ENCODE results near the gene FCN2. TPM values are rescaled to one million over a fixed set of nuclear protein-coding genes. Genes with fewer than 3 reads are reported as not detected.

Gene FCN2
- total and polyA plus RNA-seq, 2 of the 13 experiments (the other 11 are each of a cell fraction or from before 2014, with no cell fraction given), result not detected

DNA sequence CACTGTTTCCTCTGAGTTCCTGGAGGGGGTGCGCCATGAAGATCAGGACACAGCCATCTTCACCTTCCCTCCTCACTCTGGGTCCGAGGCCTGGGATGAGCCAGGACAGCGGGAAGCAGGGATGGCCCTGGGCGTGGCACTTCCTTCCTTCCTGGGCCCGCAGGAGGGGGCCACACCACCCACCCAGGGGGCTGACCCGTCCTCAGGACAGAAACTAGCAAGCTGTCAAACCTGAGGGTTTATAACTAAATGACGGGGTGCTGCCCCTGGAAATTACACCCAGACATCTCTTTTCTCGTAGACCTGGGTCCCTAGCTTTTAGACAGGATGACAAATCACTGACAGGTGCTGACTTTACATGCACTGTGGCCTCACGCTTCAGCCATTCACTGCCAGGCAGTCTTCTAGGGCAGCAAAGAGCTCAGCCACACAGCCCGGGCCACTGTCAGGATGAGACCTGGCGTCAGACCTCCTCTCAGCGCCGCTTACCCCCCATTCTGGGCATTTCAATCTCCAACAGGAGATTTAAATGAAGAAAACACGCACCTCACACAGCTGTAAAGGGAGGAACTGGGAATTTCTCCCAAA is 8.1 kb downstream of the FCN2 start:
- Histone ChIP-seq H3K4me2 (ENCODE audit: low read depth, low read length) (no peak overlapping the region), H3K36me3 (replicated peaks in 1 of 2; ENCODE audit: control insufficient read depth in 1 of 2, insufficient read depth in 2 of 2, low read length in 2 of 2) (no peaks in the 10 kb centered on the region), H3K9me3 (ENCODE audit: low read length) (no peaks in the 10 kb centered on the region), H3K4me1 (ENCODE audit: insufficient read depth, low read length) (no peaks in the 10 kb centered on the region), H3K79me2 (ENCODE audit: insufficient read depth, low read length) (no peaks in the 10 kb centered on the region), H3K4me3 (replicated peaks in 1 of 3; ENCODE audit: insufficient read depth in 1 of 3, low read depth in 2 of 3, low read length in 3 of 3) (no peak overlapping the region), H3K27ac (ENCODE audit: extremely low read length, insufficient read depth, low read length) (no peak overlapping the region), H3K9ac (ENCODE audit: insufficient read depth, low read depth, low read length) (no peak overlapping the region), H2AFZ (ENCODE audit: low read length) (no peak overlapping the region), H3K27me3 (ENCODE audit: control insufficient read depth in 1 of 2, insufficient read depth in 2 of 2, low read length in 2 of 2) (peaks cover 5 to 66% of the 10 kb centered on the region in 2 experiments), H4K20me1 (ENCODE audit: insufficient read depth, low read length) (no peaks in the 10 kb centered on the region)
- FAIRE-seq (no peak), DNase-seq (ENCODE audit: low spot score) (no peak), ATAC-seq (no peak)
- POLR2A ChIA-PET, result no interaction called here
- no peak for TF ChIP-seq ZBTB21 (CRISPR knock-in tag; IDR thresholded peaks at IDR 0.05)
- no peak for TF ChIP-seq THRA (CRISPR knock-in tag; IDR thresholded peaks at IDR 0.05; ENCODE audit: borderline replicate concordance)
- TF ChIP-seq DNMT1 (CRISPR knock-in tag; IDR thresholded peaks at IDR 0.05), result no peak
- no peak for TF ChIP-seq ZNF232 (CRISPR knock-in tag; IDR thresholded peaks at IDR 0.05; ENCODE audit: borderline replicate concordance)
- TF ChIP-seq ZFYVE20 (CRISPR knock-in tag; IDR thresholded peaks at IDR 0.05; ENCODE audit: borderline replicate concordance, low read depth), result no peak
- TF ChIP-seq GLI4 (CRISPR knock-in tag; IDR thresholded peaks at IDR 0.05; ENCODE audit: borderline replicate concordance), result no peak
- no peak for TF ChIP-seq FOSL2 (CRISPR knock-in tag; IDR thresholded peaks at IDR 0.05)
- TF ChIP-seq ZNF263 (CRISPR knock-in tag; IDR thresholded peaks at IDR 0.05), result no peak
- TF ChIP-seq, protein P1, sequence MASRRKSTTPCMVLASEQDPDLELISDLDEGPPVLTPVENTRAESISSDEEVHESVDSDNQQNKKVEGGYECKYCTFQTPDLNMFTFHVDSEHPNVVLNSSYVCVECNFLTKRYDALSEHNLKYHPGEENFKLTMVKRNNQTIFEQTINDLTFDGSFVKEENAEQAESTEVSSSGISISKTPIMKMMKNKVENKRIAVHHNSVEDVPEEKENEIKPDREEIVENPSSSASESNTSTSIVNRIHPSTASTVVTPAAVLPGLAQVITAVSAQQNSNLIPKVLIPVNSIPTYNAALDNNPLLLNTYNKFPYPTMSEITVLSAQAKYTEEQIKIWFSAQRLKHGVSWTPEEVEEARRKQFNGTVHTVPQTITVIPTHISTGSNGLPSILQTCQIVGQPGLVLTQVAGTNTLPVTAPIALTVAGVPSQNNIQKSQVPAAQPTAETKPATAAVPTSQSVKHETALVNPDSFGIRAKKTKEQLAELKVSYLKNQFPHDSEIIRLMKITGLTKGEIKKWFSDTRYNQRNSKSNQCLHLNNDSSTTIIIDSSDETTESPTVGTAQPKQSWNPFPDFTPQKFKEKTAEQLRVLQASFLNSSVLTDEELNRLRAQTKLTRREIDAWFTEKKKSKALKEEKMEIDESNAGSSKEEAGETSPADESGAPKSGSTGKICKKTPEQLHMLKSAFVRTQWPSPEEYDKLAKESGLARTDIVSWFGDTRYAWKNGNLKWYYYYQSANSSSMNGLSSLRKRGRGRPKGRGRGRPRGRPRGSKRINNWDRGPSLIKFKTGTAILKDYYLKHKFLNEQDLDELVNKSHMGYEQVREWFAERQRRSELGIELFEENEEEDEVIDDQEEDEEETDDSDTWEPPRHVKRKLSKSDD (CRISPR knock-in tag; IDR thresholded peaks at IDR 0.05; ENCODE audit: low read depth), result no peak
- in situ Hi-C loops (cut with HindIII; ENCODE audit: extremely low pct_ligation_motif_present, low pct_unique_long_range_greater_than_20kb) (no loop called here), intact Hi-C loops (cut with micrococcal nuclease; ENCODE audit: unreplicated experiment) (no loop called here)
- CTCF ChIA-PET (ENCODE audit: low intra/inter-chr PET ratio, low total read pairs), result no interaction called here
- 6% methylated on average over 5 of the region's 14 CpGs for WGBS (ENCODE audit: low lambda C conversion rate)
- BruUV-seq (replicated peaks), result no TSS peak

Measured in HepG2 (cell line).